ENCODE data around the gene CACNA2D2. TPM values are rescaled to one million over a fixed set of nuclear protein-coding genes. Genes with fewer than 3 reads are reported as not detected.

The CACNA2D2 gene
- total RNA-seq, 1 donor from 2014 or later, result 1.00 TPM

- H3K4me3 Mint-ChIP-seq (ENCODE audit: unreplicated experiment), result no peak overlapping the region
- H3K27me3 Mint-ChIP-seq (ENCODE audit: low read depth, unreplicated experiment), result peaks cover 48% of the 10 kb centered on the region
- H3K4me1 Mint-ChIP-seq (ENCODE audit: low read depth, unreplicated experiment), result peaks cover 12% of the 10 kb centered on the region
- DNase-seq (ENCODE audit: low read depth), result no peak
- H2AFZ ChIP-seq (ENCODE audit: low read depth, low read length), result no peak overlapping the region
- no peaks in the 10 kb centered on the region for H4K20me1 ChIP-seq (ENCODE audit: insufficient read depth, low read length)
- no peaks in the 10 kb centered on the region for H3K79me2 ChIP-seq (ENCODE audit: insufficient read depth, low read length)
- FAIRE-seq, result no peak
- no peaks in the 10 kb centered on the region for H3K4me1 ChIP-seq (ENCODE audit: insufficient read depth, low read length)
- no peaks in the 10 kb centered on the region for H3K36me3 Mint-ChIP-seq (ENCODE audit: low read depth, unreplicated experiment)
- no peak overlapping the region for H3K4me2 ChIP-seq (ENCODE audit: low read length)
- H3K27ac Mint-ChIP-seq (ENCODE audit: unreplicated experiment), result no peak overlapping the region
- no peaks in the 10 kb centered on the region for H3K9me3 Mint-ChIP-seq (ENCODE audit: unreplicated experiment)
- H3K9ac ChIP-seq (ENCODE audit: low read length), result no peak overlapping the region
- TF ChIP-seq EZH2 (IDR thresholded peaks at IDR 0.05; ENCODE audit: insufficient read depth, low read length) (no peak), CTCF (IDR thresholded peaks at IDR 0.05; ENCODE audit: insufficient read depth, low read depth, low read length) (no peak)
- no peaks in the 10 kb centered on the region for H3K36me3 ChIP-seq (ENCODE audit: insufficient read depth, low read length)
- H3K4me3 ChIP-seq (ENCODE audit: insufficient read depth, low read depth, low read length), result no peak overlapping the region
- no peaks in the 10 kb centered on the region for H3K9me3 ChIP-seq (ENCODE audit: insufficient read depth, low read depth, low read length)
- no peak overlapping the region for H3K27ac ChIP-seq (ENCODE audit: low read depth, low read length)
- H3K27me3 ChIP-seq (ENCODE audit: insufficient read depth, low read length), result peaks cover 17% of the 10 kb centered on the region
These were observed 15.0 kb upstream of the CACNA2D2 start for GRCh38 chr3:50518436-50518835.

GRCh38 chr3:50517721-50518206, 14.3 kb upstream of the CACNA2D2 start:
- DNase-seq (ENCODE audit: low read depth) (no peak), FAIRE-seq (no peak)
- H3K4me3 ChIP-seq (ENCODE audit: insufficient read depth, low read depth, low read length), result no peak overlapping the region
- H3K79me2 ChIP-seq (ENCODE audit: insufficient read depth, low read length), result no peaks in the 10 kb centered on the region
- H3K4me1 ChIP-seq (ENCODE audit: insufficient read depth, low read length), result no peaks in the 10 kb centered on the region
- no peak overlapping the region for H3K9ac ChIP-seq (ENCODE audit: low read length)
- no peak overlapping the region for H3K27ac ChIP-seq (ENCODE audit: low read depth, low read length)
- Mint-ChIP-seq H3K4me3 (ENCODE audit: unreplicated experiment) (no peak overlapping the region), H3K27me3 (ENCODE audit: low read depth, unreplicated experiment) (peaks cover 55% of the 10 kb centered on the region), H3K9me3 (ENCODE audit: unreplicated experiment) (no peaks in the 10 kb centered on the region), H3K4me1 (ENCODE audit: low read depth, unreplicated experiment) (peaks cover 12% of the 10 kb centered on the region), H3K27ac (ENCODE audit: unreplicated experiment) (no peak overlapping the region), H3K36me3 (ENCODE audit: low read depth, unreplicated experiment) (no peaks in the 10 kb centered on the region)
- H3K9me3 ChIP-seq (ENCODE audit: insufficient read depth, low read depth, low read length), result no peaks in the 10 kb centered on the region
- no peaks in the 10 kb centered on the region for H4K20me1 ChIP-seq (ENCODE audit: insufficient read depth, low read length)
- H3K27me3 ChIP-seq (ENCODE audit: insufficient read depth, low read length), result peaks cover 18% of the 10 kb centered on the region
- no peak overlapping the region for H3K4me2 ChIP-seq (ENCODE audit: low read length)
- TF ChIP-seq CTCF (IDR thresholded peaks at IDR 0.05; ENCODE audit: insufficient read depth, low read depth, low read length) (no peak), EZH2 (IDR thresholded peaks at IDR 0.05; ENCODE audit: insufficient read depth, low read length) (no peak)
- H3K36me3 ChIP-seq (ENCODE audit: insufficient read depth, low read length), result no peaks in the 10 kb centered on the region
- H2AFZ ChIP-seq (ENCODE audit: low read depth, low read length), result no peak overlapping the region

- peaks cover 12% of the 10 kb centered on the region for H3K4me1 Mint-ChIP-seq (ENCODE audit: low read depth, unreplicated experiment)
- DNase-seq (ENCODE audit: low read depth), result no peak
- no peak overlapping the region for H3K9ac ChIP-seq (ENCODE audit: low read length)
These were observed 13.0 kb upstream of the CACNA2D2 start for GRCh38 chr3:50516440-50516871.

More at GRCh38 chr3:50516440-50516871, 13.0 kb upstream of the CACNA2D2 start:
- Histone ChIP-seq H3K36me3 (ENCODE audit: insufficient read depth, low read length) (no peaks in the 10 kb centered on the region), H3K27ac (ENCODE audit: low read depth, low read length) (no peak overlapping the region), H3K9me3 (ENCODE audit: insufficient read depth, low read depth, low read length) (no peaks in the 10 kb centered on the region), H3K4me1 (ENCODE audit: insufficient read depth, low read length) (no peaks in the 10 kb centered on the region), H3K4me3 (ENCODE audit: insufficient read depth, low read depth, low read length) (no peak overlapping the region), H3K4me2 (ENCODE audit: low read length) (peak overlapping the region; percentile 55), H3K27me3 (ENCODE audit: insufficient read depth, low read length) (peaks cover 13% of the 10 kb centered on the region), H2AFZ (ENCODE audit: low read depth, low read length) (peak overlapping the region; percentile 9), H3K79me2 (ENCODE audit: insufficient read depth, low read length) (no peaks in the 10 kb centered on the region), H4K20me1 (ENCODE audit: insufficient read depth, low read length) (no peaks in the 10 kb centered on the region)
- FAIRE-seq, result no peak
- Mint-ChIP-seq H3K27me3 (ENCODE audit: low read depth, unreplicated experiment) (peaks cover 60% of the 10 kb centered on the region), H3K36me3 (ENCODE audit: low read depth, unreplicated experiment) (no peaks in the 10 kb centered on the region), H3K4me3 (ENCODE audit: unreplicated experiment) (no peak overlapping the region), H3K27ac (ENCODE audit: unreplicated experiment) (peak overlapping the region; percentile 58), H3K9me3 (ENCODE audit: unreplicated experiment) (no peaks in the 10 kb centered on the region)
- no peak for TF ChIP-seq EZH2 (IDR thresholded peaks at IDR 0.05; ENCODE audit: insufficient read depth, low read length)
- no peak for TF ChIP-seq CTCF (IDR thresholded peaks at IDR 0.05; ENCODE audit: insufficient read depth, low read depth, low read length)
